ENCODE data around the gene IER3IP1. TPM values are rescaled to one million over a fixed set of nuclear protein-coding genes. Genes with fewer than 3 reads are reported as not detected.

The IER3IP1 gene
- total RNA-seq, 2 experiments from 2014 or later: 1.5 to 2.3 TPM

DNA sequence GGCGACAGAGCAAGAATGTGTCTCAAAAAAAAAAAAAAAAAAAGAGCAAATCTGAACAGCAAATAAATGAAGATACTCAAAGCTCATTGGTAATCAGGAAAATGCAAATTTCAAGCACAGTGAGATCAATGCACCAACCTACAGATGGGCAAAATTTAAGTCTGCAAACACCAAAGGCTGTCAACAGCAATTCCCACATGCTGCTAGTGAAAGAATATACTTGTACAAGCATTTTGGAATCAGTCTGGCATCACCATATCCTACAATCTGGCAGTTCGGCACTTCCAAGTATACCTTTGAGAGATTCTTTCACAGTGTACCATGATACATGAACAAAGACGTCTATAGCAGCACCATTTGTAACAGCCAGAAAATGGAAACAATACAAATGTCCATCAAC, 30.0 kb downstream of the IER3IP1 start:
- CTCF ChIA-PET: no interaction called here
- H3K27ac ChIP-seq (ENCODE audit: low read depth in 1 of 2, low read length in 2 of 2): no peak overlapping the region
- no peak for ATAC-seq (ENCODE audit: poor library complexity)

DNA sequence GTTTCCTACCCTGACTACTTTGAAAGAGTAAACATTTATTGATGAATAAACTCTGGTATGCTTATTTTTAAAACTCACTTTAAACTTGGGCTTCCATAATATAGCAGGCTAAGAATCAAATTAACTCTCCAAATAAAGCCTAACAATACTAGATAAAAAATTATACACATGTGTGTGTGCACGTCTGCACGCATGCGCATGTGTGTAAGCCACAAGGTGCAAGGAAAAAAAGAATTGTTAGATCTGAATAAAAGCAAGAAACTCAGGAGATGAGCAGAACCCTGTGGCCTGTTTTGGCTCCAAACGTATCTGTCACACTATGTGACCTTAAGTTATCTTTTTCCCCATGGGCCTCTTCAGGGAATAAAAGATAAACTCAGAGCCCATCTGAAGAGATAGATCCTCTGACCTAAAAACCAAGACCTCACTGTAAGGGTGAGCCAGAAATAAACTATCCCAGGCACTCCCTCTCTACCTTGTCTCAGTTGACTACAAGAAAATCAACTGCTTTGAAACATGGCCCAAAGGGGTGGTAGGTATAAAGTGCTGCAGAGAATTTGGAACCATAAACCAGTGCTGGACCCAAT, 32.2 kb downstream of the IER3IP1 start:
- intact Hi-C loops (cut with DNase I, micrococcal nuclease): loop anchor here in 1 of 2 experiments (5.0 kb wide), 1 partner anchor 33 kb away; the partner anchor contains the start of gene IER3IP1
- ChIA-PET CTCF (no interaction called here), POLR2A (no interaction called here)
- H3K4me3 ChIP-seq (ENCODE audit: low read length): no peak overlapping the region
- DNase-seq (no peak), ATAC-seq (ENCODE audit: poor library complexity) (no peak)
- no peaks in the 10 kb centered on the region for H3K9me3 ChIP-seq (ENCODE audit: control insufficient read depth in 1 of 2, insufficient read depth in 1 of 2, low read length in 2 of 2)
- peaks cover 48% of the 10 kb centered on the region for H3K4me1 Mint-ChIP-seq (ENCODE audit: low read depth)
- H3K9me3 Mint-ChIP-seq: no peaks in the 10 kb centered on the region
- peaks cover 2% of the 10 kb centered on the region for H3K4me1 ChIP-seq (ENCODE audit: insufficient read depth, low read length)
- no peak overlapping the region for H3K4me3 Mint-ChIP-seq
- no peaks in the 10 kb centered on the region for H3K27me3 ChIP-seq (ENCODE audit: control insufficient read depth in 1 of 2, insufficient read depth in 2 of 2, low read length in 2 of 2)
- H3K36me3 Mint-ChIP-seq (ENCODE audit: low read depth): peaks cover 22% of the 10 kb centered on the region
- no peak overlapping the region for H3K27ac Mint-ChIP-seq
- TF ChIP-seq, protein P1, sequence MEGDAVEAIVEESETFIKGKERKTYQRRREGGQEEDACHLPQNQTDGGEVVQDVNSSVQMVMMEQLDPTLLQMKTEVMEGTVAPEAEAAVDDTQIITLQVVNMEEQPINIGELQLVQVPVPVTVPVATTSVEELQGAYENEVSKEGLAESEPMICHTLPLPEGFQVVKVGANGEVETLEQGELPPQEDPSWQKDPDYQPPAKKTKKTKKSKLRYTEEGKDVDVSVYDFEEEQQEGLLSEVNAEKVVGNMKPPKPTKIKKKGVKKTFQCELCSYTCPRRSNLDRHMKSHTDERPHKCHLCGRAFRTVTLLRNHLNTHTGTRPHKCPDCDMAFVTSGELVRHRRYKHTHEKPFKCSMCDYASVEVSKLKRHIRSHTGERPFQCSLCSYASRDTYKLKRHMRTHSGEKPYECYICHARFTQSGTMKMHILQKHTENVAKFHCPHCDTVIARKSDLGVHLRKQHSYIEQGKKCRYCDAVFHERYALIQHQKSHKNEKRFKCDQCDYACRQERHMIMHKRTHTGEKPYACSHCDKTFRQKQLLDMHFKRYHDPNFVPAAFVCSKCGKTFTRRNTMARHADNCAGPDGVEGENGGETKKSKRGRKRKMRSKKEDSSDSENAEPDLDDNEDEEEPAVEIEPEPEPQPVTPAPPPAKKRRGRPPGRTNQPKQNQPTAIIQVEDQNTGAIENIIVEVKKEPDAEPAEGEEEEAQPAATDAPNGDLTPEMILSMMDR (IDR thresholded peaks at IDR 0.05): no peak
- no peak overlapping the region for H3K27ac ChIP-seq (ENCODE audit: low read depth in 1 of 2, low read length in 2 of 2)
- no peaks in the 10 kb centered on the region for H3K36me3 ChIP-seq (ENCODE audit: insufficient read depth, low read length)
- H3K27me3 Mint-ChIP-seq: no peaks in the 10 kb centered on the region

More for the DNA sequence above, 30.0 kb downstream of the IER3IP1 start:
- Histone ChIP-seq H3K27me3 (ENCODE audit: control insufficient read depth in 1 of 2, insufficient read depth in 2 of 2, low read length in 2 of 2) (no peaks in the 10 kb centered on the region), H3K36me3 (ENCODE audit: insufficient read depth, low read length) (no peaks in the 10 kb centered on the region), H3K9me3 (ENCODE audit: control insufficient read depth in 1 of 2, insufficient read depth in 1 of 2, low read length in 2 of 2) (no peaks in the 10 kb centered on the region), H3K4me1 (ENCODE audit: insufficient read depth, low read length) (peaks cover 17% of the 10 kb centered on the region), H3K4me3 (ENCODE audit: low read length) (no peak overlapping the region)
- H3K27ac Mint-ChIP-seq: no peak overlapping the region
- H3K4me1 Mint-ChIP-seq (ENCODE audit: low read depth): peaks cover 65% of the 10 kb centered on the region
- POLR2A ChIA-PET: no interaction called here
- DNase-seq: no peak
- no peaks in the 10 kb centered on the region for H3K27me3 Mint-ChIP-seq
- intact Hi-C loops (cut with DNase I, micrococcal nuclease): no loop called here
- H3K4me3 Mint-ChIP-seq: no peak overlapping the region
- TF ChIP-seq, protein P1 (IDR thresholded peaks at IDR 0.05): no peak
- H3K36me3 Mint-ChIP-seq (ENCODE audit: low read depth): peaks cover 26% of the 10 kb centered on the region
- H3K9me3 Mint-ChIP-seq: no peaks in the 10 kb centered on the region

DNA sequence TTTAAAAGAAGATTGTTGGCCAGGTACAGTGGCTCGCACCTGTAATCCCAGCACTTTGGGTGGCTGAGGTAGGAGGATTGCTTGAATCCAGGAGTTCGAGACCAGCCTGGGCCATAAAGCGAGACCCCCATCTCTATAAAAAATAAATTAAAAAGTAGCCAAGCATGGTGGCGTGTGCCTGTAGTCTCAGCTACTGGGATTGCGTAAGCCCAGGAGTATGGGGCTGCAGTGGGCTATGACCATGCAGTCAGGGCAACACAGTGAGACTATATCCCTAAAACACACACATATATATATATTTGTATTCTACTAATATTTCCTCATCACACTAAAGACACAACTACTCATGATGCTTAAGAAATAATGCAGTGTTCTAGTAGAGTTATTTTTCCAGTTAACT, 33.0 kb downstream of the IER3IP1 start:
- H3K4me1 ChIP-seq (ENCODE audit: insufficient read depth, low read length): peaks cover 2% of the 10 kb centered on the region
- TF ChIP-seq, protein P1 (IDR thresholded peaks at IDR 0.05): no peak
- Mint-ChIP-seq H3K36me3 (ENCODE audit: low read depth) (peaks cover 31% of the 10 kb centered on the region), H3K27me3 (no peaks in the 10 kb centered on the region), H3K4me1 (ENCODE audit: low read depth) (peaks cover 39% of the 10 kb centered on the region), H3K27ac (no peak overlapping the region), H3K4me3 (no peak overlapping the region), H3K9me3 (no peaks in the 10 kb centered on the region)
- POLR2A ChIA-PET: interaction anchor here (0.6 kb wide), 1 partner anchor 12 kb away, joined by 3 read pairs; no protein-coding TSS in a partner anchor
- H3K4me3 ChIP-seq (ENCODE audit: low read length): no peak overlapping the region
- H3K27ac ChIP-seq (ENCODE audit: low read depth in 1 of 2, low read length in 2 of 2): no peak overlapping the region
- no peaks in the 10 kb centered on the region for H3K36me3 ChIP-seq (ENCODE audit: insufficient read depth, low read length)
- CTCF ChIA-PET: interaction anchor here (1.0 kb wide), 1 partner anchor 61 kb away, joined by 3 read pairs; no protein-coding TSS in a partner anchor
- ATAC-seq (ENCODE audit: poor library complexity) (no peak), DNase-seq (no peak)
- no peaks in the 10 kb centered on the region for H3K9me3 ChIP-seq (ENCODE audit: control insufficient read depth in 1 of 2, insufficient read depth in 1 of 2, low read length in 2 of 2)
- intact Hi-C loops (cut with DNase I, micrococcal nuclease): loop anchor here in 1 of 2 experiments (5.0 kb wide), 1 partner anchor 34 kb away; the partner anchor contains the start of gene IER3IP1
- no peaks in the 10 kb centered on the region for H3K27me3 ChIP-seq (ENCODE audit: control insufficient read depth in 1 of 2, insufficient read depth in 2 of 2, low read length in 2 of 2)

All from CD4-positive, alpha-beta T cell (primary cell).